ENCODE measurements around the gene XCL2.

XCL2 gene

GRCh38 chr1:168512864-168513595, 30.8 kb downstream of the XCL2 start:
- DNase-seq, result no peak

- DNase-seq, result no peak
Observed at GRCh38 chr1:168509875-168510791, 33.7 kb downstream of the XCL2 start.

GRCh38 chr1:168509210-168509609, 34.6 kb downstream of the XCL2 start:
- no peak for DNase-seq

DNA sequence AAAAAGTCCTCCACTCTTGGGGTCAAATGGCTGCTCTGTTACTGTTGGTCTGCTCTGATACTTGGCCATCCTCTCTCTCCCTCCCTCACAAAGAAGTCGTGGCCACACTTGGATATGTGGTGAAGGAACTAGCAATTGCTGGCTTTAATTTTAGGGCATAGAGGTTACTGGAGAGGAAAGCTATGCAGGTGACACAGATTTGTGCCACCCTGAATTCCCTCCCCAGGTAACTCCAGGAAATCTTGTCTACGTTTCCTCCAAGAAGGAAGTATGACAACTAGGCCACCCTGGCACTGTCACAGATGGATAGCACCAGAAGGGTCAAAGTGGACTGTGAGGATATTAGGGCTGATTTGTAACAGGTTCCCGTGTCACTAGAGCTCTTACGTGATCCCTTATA, 36.0 kb downstream of the XCL2 start:
- DNase-seq, result no peak

- no peak for DNase-seq
Observed at GRCh38 chr1:168507231-168507630, 36.6 kb downstream of the XCL2 start.

GRCh38 chr1:168506204-168506819, 37.5 kb downstream of the XCL2 start:
- DNase-seq, result no peak

- no peak for DNase-seq
Observed at GRCh38 chr1:168505006-168505405, 38.8 kb downstream of the XCL2 start.

- DNase-seq, result peak; percentile 95
Observed at GRCh38 chr1:168504064-168504837, 39.5 kb downstream of the XCL2 start.

DNA sequence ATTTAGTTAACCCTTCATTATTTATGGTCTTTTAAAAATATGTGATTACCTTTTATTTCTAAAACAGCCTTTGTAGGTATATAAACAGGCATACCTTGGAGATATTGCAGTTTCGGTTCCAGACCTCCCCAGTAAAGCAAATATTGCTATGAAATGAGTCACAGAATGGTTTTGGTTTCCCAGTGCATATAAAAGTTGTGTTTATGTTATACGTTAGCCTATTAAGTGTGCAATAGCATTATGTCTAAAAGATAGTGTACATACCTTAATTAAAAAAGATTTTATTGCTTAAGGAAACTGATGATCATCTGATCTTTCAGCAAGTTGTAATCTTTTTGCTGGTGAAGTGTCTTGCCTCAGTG, 44.1 kb downstream of the XCL2 start:
- DNase-seq, result no peak

GRCh38 chr1:168498956-168499687, 44.7 kb downstream of the XCL2 start:
- DNase-seq, result no peak

DNA sequence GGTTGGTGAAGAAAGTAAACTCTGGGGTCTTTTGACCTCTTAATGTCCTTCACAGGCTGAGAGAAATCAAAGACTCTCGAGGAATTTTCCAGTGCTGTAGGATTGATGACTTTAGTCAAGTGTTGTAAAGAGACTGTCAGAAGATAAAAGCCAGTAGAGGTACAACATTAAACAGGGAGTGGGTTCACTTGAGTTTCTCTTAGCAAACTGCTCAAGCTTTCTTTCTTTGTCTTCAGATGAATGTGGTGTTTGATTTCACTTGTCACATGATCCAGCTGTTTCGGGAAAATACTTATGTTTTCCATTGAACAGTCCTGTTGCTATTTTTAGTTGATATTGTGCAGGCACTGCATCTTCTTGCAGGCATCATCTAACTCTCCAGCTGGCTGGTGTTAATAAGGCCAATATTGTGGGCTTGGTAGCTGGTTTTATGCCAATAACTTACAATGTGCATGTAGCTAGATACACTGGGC, 45.6 kb downstream of the XCL2 start:
- DNase-seq, result no peak

- DNase-seq, result no peak
Observed at GRCh38 chr1:168497376-168497950, 46.3 kb downstream of the XCL2 start.

GRCh38 chr1:168491527-168492164, 52.2 kb downstream of the XCL2 start:
- no peak for DNase-seq
